GM12878 (cell line): ENCODE measurements around the gene VIL1. TPM values are rescaled to one million over a fixed set of nuclear protein-coding genes. Genes with fewer than 3 reads are reported as not detected.

ENCODE experiments used
- ATAC-seq: fragments of 200-7000 bp; cut with Tn5 transposase; 3 replicates; pipeline ENCODE4 v1.9.1; 2020; ENCODE audit warnings: mild to moderate bottlenecking, moderate library complexity
- BruUV-seq: library from RNA; stranded (reverse); fragments of 400-500 nt; replicated peaks from 2 replicates; lab custom pipeline; 2021; lab: Mats Ljungman, UMichigan
- CTCF ChIA-PET: fragments of 300-600 bp; sonication (Branson Sonifier 250); formaldehyde crosslinking; extraction: SDS; loops from one replicate; lab custom pipeline; 2021; ENCODE audit warnings: inconsistent platforms; lab: Yijun Ruan, JAX
- POLR2A ChIA-PET: fragments of 350-600 bp; formaldehyde crosslinking; extraction: SDS; loops from one replicate; lab custom pipeline; 2021; ENCODE audit warnings: inconsistent platforms; lab: Charles Lee
- RAD21 ChIA-PET: fragments of 300-600 bp; sonication (Branson Sonifier 250); formaldehyde crosslinking; loops from one replicate; lab custom pipeline; 2023; ENCODE audit warnings: antibody characterized with exemption; ENCODE audit not compliant: unreplicated experiment; lab: Charles Lee
- SMC1A ChIA-PET: fragments of 300-600 bp; sonication (Branson Sonifier 250); formaldehyde crosslinking; loops from one replicate; lab custom pipeline; 2023; ENCODE audit not compliant: unreplicated experiment, uncharacterized antibody; lab: Charles Lee
- DNase-seq: peaks from one replicate; pipeline ENCODE4 v3.0.0-alpha.2; 2011; ENCODE audit warnings: low read depth, low spot score
- FAIRE-seq: peaks from 3 replicates; lab custom pipeline; 2011; peaks lifted over from hg19 to GRCh38; lab: Jason Lieb, UNC
- H2AFZ ChIP-seq: 2 replicates; pipeline ENCODE4 v1.6.0; 2011; ENCODE audit warnings: low read depth, low read length, control low read depth; ENCODE audit not compliant: control insufficient read depth
- H3K27ac ChIP-seq: 2 replicates; pipeline ENCODE4 v1.5.1; 2011; ENCODE audit warnings: control low read depth; ENCODE audit not compliant: control insufficient read depth, insufficient read depth
- H3K27me3 ChIP-seq, 2 experiments: replicated peaks in 1 of 2; 2 replicates each; pipeline versions ENCODE4 v1.6.0 to v1.6.1; 2011; ENCODE audit warnings: low read length in 1 of 2; ENCODE audit not compliant: control insufficient read depth in 2 of 2, insufficient read depth in 2 of 2
- H3K36me3 ChIP-seq, 2 experiments: 2 replicates each; pipeline ENCODE4 v1.5.1; 2011; ENCODE audit warnings: low read length in 1 of 2; ENCODE audit not compliant: control insufficient read depth in 2 of 2, insufficient read depth in 2 of 2
- H3K4me1 ChIP-seq: 2 replicates; pipeline ENCODE4 v1.6.1; 2011; ENCODE audit warnings: mild to moderate bottlenecking, low read length, moderate library complexity, mixed read lengths; ENCODE audit not compliant: control insufficient read depth, insufficient read depth
- H3K4me2 ChIP-seq: 2 replicates; pipeline ENCODE4 v1.6.0; 2011; ENCODE audit warnings: control low read depth; ENCODE audit not compliant: control insufficient read depth, insufficient read depth
- H3K4me3 ChIP-seq: fragments of 200-600 bp; sonication (generic); 2 replicates; pipeline ENCODE4 v1.5.1; 2016
- H3K79me2 ChIP-seq: 2 replicates; pipeline ENCODE4 v1.6.0; 2011; ENCODE audit warnings: low read length; ENCODE audit not compliant: control insufficient read depth, insufficient read depth
- H3K9ac ChIP-seq: 2 replicates; pipeline ENCODE4 v1.8.0; 2011; ENCODE audit warnings: low read length, control low read depth, mixed read lengths; ENCODE audit not compliant: control insufficient read depth, insufficient read depth
- H3K9me3 ChIP-seq: replicated peaks from 3 replicates; pipeline ENCODE4 v1.5.1; 2011; ENCODE audit warnings: mild to moderate bottlenecking, low read length; ENCODE audit not compliant: control insufficient read depth, insufficient read depth
- H4K20me1 ChIP-seq: 2 replicates; pipeline ENCODE4 v1.6.0; 2011; ENCODE audit not compliant: control insufficient read depth, insufficient read depth
- KAT2A ChIP-seq: conservative IDR thresholded peaks from 2 replicates; pipeline ENCODE4 v1.6.1; 2011; ENCODE audit warnings: low read depth, low read length; ENCODE audit not compliant: control insufficient read depth
- PAX8 ChIP-seq: fragments of 450-650 bp; IDR thresholded peaks from 2 replicates; pipeline ENCODE4 v1.6.1; 2017; ENCODE audit warnings: mild to moderate bottlenecking, moderate library complexity
- PML ChIP-seq: IDR thresholded peaks from 2 replicates; pipeline ENCODE4 v1.6.1; 2012; ENCODE audit warnings: low read length, inconsistent platforms
- RAD21 ChIP-seq: IDR thresholded peaks from 2 replicates; pipeline ENCODE4 v1.6.1; 2011; ENCODE audit warnings: mild to moderate bottlenecking, low read depth, low read length, moderate library complexity; ENCODE audit not compliant: insufficient read depth
- SIX5 ChIP-seq: IDR thresholded peaks from 2 replicates; pipeline ENCODE4 v1.6.1; 2011; ENCODE audit warnings: mild to moderate bottlenecking, low read depth, low read length, moderate library complexity; ENCODE audit not compliant: severe bottlenecking
- ZBED1 ChIP-seq: IDR thresholded peaks from 2 replicates; pipeline ENCODE4 v1.6.1; 2016; ENCODE audit warnings: borderline replicate concordance
- WGBS: methylation state at CpG from one replicate; pipeline ENCODE4 v1.1.6; 2016; ENCODE audit warnings: low lambda C conversion rate; ENCODE audit not compliant: insufficient replicate concordance, insufficient coverage; ENCODE audit errors: missing lambda C conversion rate; 5-methylcytosine and 5-hydroxymethylcytosine counted together
- in situ Hi-C: fragments of 300-500 bp; cut with MboI; formaldehyde crosslinking; loops from 9 replicates; pipeline ENCODE4 v1.14.3; 2018; ENCODE audit warnings: mixed read lengths
- intact Hi-C: fragments of 100-400 bp; cut with micrococcal nuclease; formaldehyde crosslinking; loops from one replicate; pipeline ENCODE4 v1.14.2; 2022; ENCODE audit not compliant: unreplicated experiment
- polyA plus RNA-seq, 11 experiments: library from polyadenylated mRNA; depleted of rRNA in 4 of 11; unstranded in 6 of 11; stranded (reverse) in 5 of 11; fragments of >200 nt; fragmentation: Nextera tagmentation in 4 of 11; fragmentation: Illumina TruSeq in 1 of 11; extraction: Ambion mirVana in 4 of 11; extraction: Trizol in 1 of 11; gene quantifications; 1 replicate in 1 of 11; 2 replicates in 10 of 11; pipeline versions ENCODE4 v1.2.1 to v1.2.3, GENCODE V29; 2011 to 2016; ENCODE audit warnings: inconsistent platforms in 2 of 11, missing spikeins in 2 of 11, low read depth in 1 of 11
- total RNA-seq, 4 experiments: library from RNA; depleted of rRNA in 3 of 4; stranded (reverse); fragments of >200 nt in 3 of 4; fragmentation: Illumina TruSeq in 1 of 4; extraction: Trizol in 1 of 4; gene quantifications; 2 replicates each; pipeline versions ENCODE4 v1.2.1 to v1.2.3, GENCODE V29; 2013 to 2021
- TF ChIP-seq, protein P1 (sequence below): fragments of 450-650 bp; IDR thresholded peaks from 2 replicates; pipeline ENCODE4 v1.6.1; 2017; ENCODE audit warnings: low read depth, mild to moderate bottlenecking, moderate library complexity
- TF ChIP-seq, protein P2 (sequence below): fragments of 150-350 bp; IDR thresholded peaks from 2 replicates; pipeline ENCODE4 v1.6.1; 2014; ENCODE audit warnings: mild to moderate bottlenecking, low read depth, low read length
- TF ChIP-seq, protein P3 (sequence below): IDR thresholded peaks from 2 replicates; pipeline ENCODE4 v1.6.1; 2012; ENCODE audit warnings: low read length, inconsistent platforms

The VIL1 gene
- total and polyA plus RNA-seq, 10 of the 15 experiments (the other 5 are each of a cell fraction or from before 2014, with no cell fraction given) = 0.03 to 1.9 (median 0.33) TPM

DNA sequence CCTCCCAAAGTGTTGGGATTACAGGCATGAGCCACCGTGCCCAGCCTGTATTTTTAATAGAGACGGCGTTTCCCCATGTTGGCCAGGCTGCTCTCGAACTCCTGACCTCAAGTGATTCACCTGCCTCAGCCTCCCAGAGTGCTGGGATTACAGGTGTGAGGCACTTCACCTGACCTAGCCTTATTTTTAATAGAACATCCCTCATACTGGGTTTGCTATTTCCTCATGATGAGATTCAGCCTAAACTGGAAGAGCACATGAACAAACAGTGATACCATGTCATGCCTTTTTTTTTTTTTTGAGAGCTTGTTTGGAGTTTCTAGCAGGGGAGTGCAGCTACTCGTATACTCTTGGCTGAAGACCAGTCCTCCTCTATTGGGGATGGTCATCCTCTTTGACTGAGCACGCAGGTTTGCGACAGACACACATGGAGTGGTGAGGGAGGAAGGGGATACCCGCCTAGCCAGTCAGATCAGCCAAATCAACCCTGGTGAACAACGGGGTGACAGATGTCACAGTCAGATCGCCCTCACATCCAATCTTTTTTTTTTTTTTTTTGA, 81.7 kb downstream of the VIL1 start:
- intact Hi-C loops = no loop called here
- DNase-seq = no peak
- no peaks in the 10 kb centered on the region for H3K27me3 ChIP-seq
- no peak overlapping the region for H3K9ac ChIP-seq
- SMC1A ChIA-PET = no interaction called here
- H3K4me3 ChIP-seq = no peak overlapping the region
- no peak overlapping the region for H3K27ac ChIP-seq
- in situ Hi-C loops = no loop called here
- H3K4me1 ChIP-seq = no peaks in the 10 kb centered on the region
- H3K36me3 ChIP-seq = peaks cover 0 to 10% of the 10 kb centered on the region in 2 experiments
- H3K9me3 ChIP-seq = no peaks in the 10 kb centered on the region
- H4K20me1 ChIP-seq = no peaks in the 10 kb centered on the region
- CTCF ChIA-PET = interaction anchor here (0.6 to 1.4 kb wide), 2 partner anchors 9 to 189 kb away, joined by 3 to 4 read pairs; no protein-coding TSS in a partner anchor
- TF ChIP-seq PAX8 (no peak), PML (no peak)
- TF ChIP-seq, protein P1, sequence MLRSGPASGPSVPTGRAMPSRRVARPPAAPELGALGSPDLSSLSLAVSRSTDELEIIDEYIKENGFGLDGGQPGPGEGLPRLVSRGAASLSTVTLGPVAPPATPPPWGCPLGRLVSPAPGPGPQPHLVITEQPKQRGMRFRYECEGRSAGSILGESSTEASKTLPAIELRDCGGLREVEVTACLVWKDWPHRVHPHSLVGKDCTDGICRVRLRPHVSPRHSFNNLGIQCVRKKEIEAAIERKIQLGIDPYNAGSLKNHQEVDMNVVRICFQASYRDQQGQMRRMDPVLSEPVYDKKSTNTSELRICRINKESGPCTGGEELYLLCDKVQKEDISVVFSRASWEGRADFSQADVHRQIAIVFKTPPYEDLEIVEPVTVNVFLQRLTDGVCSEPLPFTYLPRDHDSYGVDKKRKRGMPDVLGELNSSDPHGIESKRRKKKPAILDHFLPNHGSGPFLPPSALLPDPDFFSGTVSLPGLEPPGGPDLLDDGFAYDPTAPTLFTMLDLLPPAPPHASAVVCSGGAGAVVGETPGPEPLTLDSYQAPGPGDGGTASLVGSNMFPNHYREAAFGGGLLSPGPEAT = no peak
- TF ChIP-seq, all 136 proteins: peak for 0
- H3K79me2 ChIP-seq = no peaks in the 10 kb centered on the region
- FAIRE-seq = no peak
- ChIA-PET RAD21 (no interaction called here), POLR2A (interaction anchor here (0.7 kb wide), 1 partner anchor 19 kb away, joined by 3 read pairs; no protein-coding TSS in a partner anchor)
- no peak for ATAC-seq
- WGBS = 96% methylated on average over 10 of the region's 10 CpGs
- no peak overlapping the region for H3K4me2 ChIP-seq
- no TSS peak for BruUV-seq
- H2AFZ ChIP-seq = no peak overlapping the region

DNA sequence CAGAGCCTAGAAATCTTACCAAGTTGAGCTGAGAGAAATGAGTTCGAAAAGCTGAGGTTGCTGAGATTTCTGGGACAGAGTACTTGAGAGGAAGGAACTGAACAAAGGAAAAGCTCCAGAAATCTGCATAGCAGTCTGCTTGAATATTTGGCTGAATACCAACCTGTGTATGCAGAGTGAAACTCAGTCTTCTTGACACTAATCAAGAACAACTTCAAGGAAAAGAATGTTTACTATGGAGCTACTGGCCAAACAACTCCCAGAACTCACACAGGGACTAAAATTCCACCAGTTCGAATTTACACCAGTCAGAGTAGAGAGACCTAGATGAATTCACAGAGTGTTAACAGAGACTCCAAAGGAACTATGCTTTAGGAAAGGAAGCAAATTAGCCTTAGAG, 82.7 kb downstream of the VIL1 start:
- SMC1A ChIA-PET = interaction anchor here (0.9 to 1.2 kb wide), 3 partner anchors 26 to 32 kb away, joined by 3 read pairs; no protein-coding TSS in a partner anchor
- POLR2A ChIA-PET = no interaction called here
- TF ChIP-seq SIX5 (no peak), ZBED1 (no peak), KAT2A (no peak), RAD21 (no peak)
- TF ChIP-seq, protein P2, sequence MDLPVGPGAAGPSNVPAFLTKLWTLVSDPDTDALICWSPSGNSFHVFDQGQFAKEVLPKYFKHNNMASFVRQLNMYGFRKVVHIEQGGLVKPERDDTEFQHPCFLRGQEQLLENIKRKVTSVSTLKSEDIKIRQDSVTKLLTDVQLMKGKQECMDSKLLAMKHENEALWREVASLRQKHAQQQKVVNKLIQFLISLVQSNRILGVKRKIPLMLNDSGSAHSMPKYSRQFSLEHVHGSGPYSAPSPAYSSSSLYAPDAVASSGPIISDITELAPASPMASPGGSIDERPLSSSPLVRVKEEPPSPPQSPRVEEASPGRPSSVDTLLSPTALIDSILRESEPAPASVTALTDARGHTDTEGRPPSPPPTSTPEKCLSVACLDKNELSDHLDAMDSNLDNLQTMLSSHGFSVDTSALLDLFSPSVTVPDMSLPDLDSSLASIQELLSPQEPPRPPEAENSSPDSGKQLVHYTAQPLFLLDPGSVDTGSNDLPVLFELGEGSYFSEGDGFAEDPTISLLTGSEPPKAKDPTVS = no peak
- TF ChIP-seq, protein P3, sequence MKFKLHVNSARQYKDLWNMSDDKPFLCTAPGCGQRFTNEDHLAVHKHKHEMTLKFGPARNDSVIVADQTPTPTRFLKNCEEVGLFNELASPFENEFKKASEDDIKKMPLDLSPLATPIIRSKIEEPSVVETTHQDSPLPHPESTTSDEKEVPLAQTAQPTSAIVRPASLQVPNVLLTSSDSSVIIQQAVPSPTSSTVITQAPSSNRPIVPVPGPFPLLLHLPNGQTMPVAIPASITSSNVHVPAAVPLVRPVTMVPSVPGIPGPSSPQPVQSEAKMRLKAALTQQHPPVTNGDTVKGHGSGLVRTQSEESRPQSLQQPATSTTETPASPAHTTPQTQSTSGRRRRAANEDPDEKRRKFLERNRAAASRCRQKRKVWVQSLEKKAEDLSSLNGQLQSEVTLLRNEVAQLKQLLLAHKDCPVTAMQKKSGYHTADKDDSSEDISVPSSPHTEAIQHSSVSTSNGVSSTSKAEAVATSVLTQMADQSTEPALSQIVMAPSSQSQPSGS = no peak

More for the DNA sequence above, 82.7 kb downstream of the VIL1 start:
- WGBS = 70% methylated on average over 2 of the region's 2 CpGs
- RAD21 ChIA-PET = no interaction called here
- peaks cover 0 to 6% of the 10 kb centered on the region in 2 experiments; a peak in 3 of 4 replicates for H3K36me3 ChIP-seq
- no TSS peak for BruUV-seq
- in situ Hi-C loops = no loop called here
- DNase-seq = no peak
- intact Hi-C loops = no loop called here
- H3K9ac ChIP-seq = no peak overlapping the region
- no peak for FAIRE-seq
- no peaks in the 10 kb centered on the region for H4K20me1 ChIP-seq
- H3K9me3 ChIP-seq = no peaks in the 10 kb centered on the region
- no peak overlapping the region for H3K27ac ChIP-seq
- no peak overlapping the region for H3K4me2 ChIP-seq
- CTCF ChIA-PET = interaction anchor here (1.3 to 1.4 kb wide), 2 partner anchors 10 to 15 kb away, joined by 3 read pairs; no protein-coding TSS in a partner anchor
- H2AFZ ChIP-seq = no peak overlapping the region
- no peaks in the 10 kb centered on the region for H3K4me1 ChIP-seq
- no peaks in the 10 kb centered on the region for H3K27me3 ChIP-seq
- H3K4me3 ChIP-seq = no peak overlapping the region
- H3K79me2 ChIP-seq = no peaks in the 10 kb centered on the region
- ATAC-seq = no peak
